K562 (cell line): ENCODE data around the gene DLL4. TPM values are rescaled to one million over a fixed set of nuclear protein-coding genes. Genes with fewer than 3 reads are reported as not detected.

ENCODE experiments used
- ADNP ChIP-seq: fragments of 200-800 bp; sonication (Bioruptor generic); IDR thresholded peaks from 2 replicates; pipeline ENCODE4 v1.6.1; 2016; ENCODE audit warnings: missing genetic modification characterization, missing compliant biosample characterization
- ARID2 ChIP-seq: fragments of 450-650 bp; IDR thresholded peaks from 2 replicates; pipeline ENCODE4 v1.6.1; 2017; ENCODE audit warnings: antibody characterized with exemption, mild to moderate bottlenecking
- FOXA1 ChIP-seq: fragments of 450-650 bp; IDR thresholded peaks from 2 replicates; pipeline ENCODE4 v1.6.1; 2016; ENCODE audit warnings: mild to moderate bottlenecking, borderline replicate concordance
- NCOA1 ChIP-seq: fragments of 450-650 bp; IDR thresholded peaks from 2 replicates; pipeline ENCODE4 v1.6.1; 2016; ENCODE audit warnings: low read depth
- NRF1 ChIP-seq, 2 experiments: fragments of 450-650 bp; IDR thresholded peaks in 1 of 2; conservative IDR thresholded peaks in 1 of 2; 2 replicates each; pipeline ENCODE4 v1.6.1; 2014; ENCODE audit warnings: mild to moderate bottlenecking in 2 of 2
- RBM14 ChIP-seq: fragments of 200-400 bp; formaldehyde crosslinking; IDR thresholded peaks from 2 replicates; pipeline ENCODE4 v1.6.1; 2018; ENCODE audit warnings: low read depth, mild to moderate bottlenecking, low read length, moderate library complexity, borderline replicate concordance; ENCODE audit not compliant: insufficient read depth
- TCF7 ChIP-seq: sonication (generic); IDR thresholded peaks from 2 replicates; pipeline ENCODE4 v1.6.1; 2016; ENCODE audit warnings: antibody characterized with exemption, borderline replicate concordance
- ZNF224 ChIP-seq: sonication (generic); formaldehyde crosslinking; IDR thresholded peaks from 2 replicates; pipeline ENCODE4 v1.8.0; 2022; ENCODE audit warnings: mild to moderate bottlenecking, missing genetic modification reagents
- polyA plus RNA-seq, 8 experiments: library from polyadenylated mRNA; depleted of rRNA in 4 of 8; stranded (reverse) in 5 of 8; unstranded in 3 of 8; fragments of >200 nt; fragmentation: Nextera tagmentation in 2 of 8; fragmentation: Illumina TruSeq in 1 of 8; extraction: Ambion mirVana in 2 of 8; extraction: Trizol in 1 of 8; gene quantifications; 2 replicates each; pipeline versions ENCODE4 v1.2.1 to v1.2.3, GENCODE V29; 2011 to 2014; ENCODE audit warnings: inconsistent platforms in 1 of 8, missing spikeins in 1 of 8
- total RNA-seq, 7 experiments: library from RNA; depleted of rRNA in 6 of 7; stranded (reverse); fragments of >200 nt in 6 of 7; fragmentation: Illumina TruSeq in 2 of 7; extraction: Trizol in 2 of 7; gene quantifications; 2 replicates each; pipeline versions ENCODE4 v1.2.1 to v1.2.3, GENCODE V29; 2011 to 2021; ENCODE audit warnings: low replicate concordance in 1 of 7
- TF ChIP-seq, protein P1 (sequence below): sonication (generic); formaldehyde crosslinking; IDR thresholded peaks from 2 replicates; pipeline ENCODE4 v1.8.1; 2023; ENCODE audit warnings: mild to moderate bottlenecking, missing genetic modification reagents, moderate library complexity
- TF ChIP-seq, protein P2 (sequence below): sonication (generic); formaldehyde crosslinking; IDR thresholded peaks from 2 replicates; pipeline ENCODE4 v1.8.1; 2023; ENCODE audit warnings: missing genetic modification reagents, mild to moderate bottlenecking, borderline replicate concordance
- TF ChIP-seq, protein P3 (sequence below): sonication (generic); formaldehyde crosslinking; IDR thresholded peaks from 2 replicates; pipeline ENCODE4 v1.8.0; 2022; ENCODE audit warnings: missing genetic modification reagents, mild to moderate bottlenecking, borderline replicate concordance

The DLL4 gene
- total and polyA plus RNA-seq, 9 of the 15 experiments (the other 6 are each of a cell fraction or from before 2014, with no cell fraction given) = 0.04 to 1.1 (median 0.41) TPM; not detected in 1

DNA sequence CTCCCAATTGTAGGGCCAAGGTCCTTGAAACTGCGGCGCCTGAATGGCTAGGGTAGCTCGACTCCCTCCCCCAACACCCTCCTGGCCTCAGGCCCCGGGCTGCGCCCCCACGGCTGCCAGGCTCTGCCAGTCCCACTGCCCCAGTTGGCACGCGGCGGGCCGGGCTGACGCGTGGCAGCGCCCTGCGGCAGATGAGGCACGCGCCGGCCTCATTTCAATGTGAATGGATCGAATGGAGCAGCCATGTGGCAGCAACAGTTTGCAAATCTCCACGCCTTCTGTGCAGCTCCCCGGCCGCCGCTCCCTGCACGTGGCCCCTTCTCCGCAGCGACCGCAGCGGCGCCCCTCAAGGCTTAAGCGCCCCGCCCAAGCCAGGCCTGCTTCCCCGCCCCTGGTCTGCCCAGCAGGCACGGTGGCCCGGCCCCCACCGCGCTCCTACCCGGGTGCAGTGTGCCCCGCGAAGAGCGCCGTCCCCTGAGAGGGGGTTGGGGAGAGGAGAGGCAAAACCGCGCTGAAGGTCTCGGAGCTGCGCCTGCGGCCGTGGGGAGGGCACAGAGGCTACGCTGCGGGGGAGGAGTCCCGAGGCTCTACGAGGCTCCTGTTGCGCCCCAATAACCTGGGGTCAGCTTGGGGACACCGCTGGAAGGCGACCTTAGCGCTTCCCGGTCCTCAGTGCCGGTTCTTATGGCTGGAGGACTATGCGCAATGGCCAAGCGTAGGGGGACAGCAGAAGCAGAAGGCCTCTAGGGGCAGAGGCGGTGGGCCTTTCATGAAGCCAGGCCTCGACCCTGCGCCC is 3.1 kb upstream of the DLL4 start (continued):
- TF ChIP-seq, protein P1, sequence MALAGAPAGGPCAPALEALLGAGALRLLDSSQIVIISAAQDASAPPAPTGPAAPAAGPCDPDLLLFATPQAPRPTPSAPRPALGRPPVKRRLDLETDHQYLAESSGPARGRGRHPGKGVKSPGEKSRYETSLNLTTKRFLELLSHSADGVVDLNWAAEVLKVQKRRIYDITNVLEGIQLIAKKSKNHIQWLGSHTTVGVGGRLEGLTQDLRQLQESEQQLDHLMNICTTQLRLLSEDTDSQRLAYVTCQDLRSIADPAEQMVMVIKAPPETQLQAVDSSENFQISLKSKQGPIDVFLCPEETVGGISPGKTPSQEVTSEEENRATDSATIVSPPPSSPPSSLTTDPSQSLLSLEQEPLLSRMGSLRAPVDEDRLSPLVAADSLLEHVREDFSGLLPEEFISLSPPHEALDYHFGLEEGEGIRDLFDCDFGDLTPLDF (CRISPR knock-in tag) = no peak
- TF ChIP-seq ARID2 (no peak), NCOA1 (no peak), TCF7 (no peak), ZNF224 (CRISPR knock-in tag) (no peak), RBM14 (0 out of 2 replicates have a peak, but pooled peaks have one; percentile 45), NRF1 (conservative IDR thresholded peaks at IDR 0.05 in 1 of 2, IDR thresholded peaks at IDR 0.05 in 1 of 2) (peak in 1 of 2 experiments; percentile 32; a peak in 2 of 4 replicates), ADNP (tag) (no peak), FOXA1 (no peak)
- TF ChIP-seq, protein P2, sequence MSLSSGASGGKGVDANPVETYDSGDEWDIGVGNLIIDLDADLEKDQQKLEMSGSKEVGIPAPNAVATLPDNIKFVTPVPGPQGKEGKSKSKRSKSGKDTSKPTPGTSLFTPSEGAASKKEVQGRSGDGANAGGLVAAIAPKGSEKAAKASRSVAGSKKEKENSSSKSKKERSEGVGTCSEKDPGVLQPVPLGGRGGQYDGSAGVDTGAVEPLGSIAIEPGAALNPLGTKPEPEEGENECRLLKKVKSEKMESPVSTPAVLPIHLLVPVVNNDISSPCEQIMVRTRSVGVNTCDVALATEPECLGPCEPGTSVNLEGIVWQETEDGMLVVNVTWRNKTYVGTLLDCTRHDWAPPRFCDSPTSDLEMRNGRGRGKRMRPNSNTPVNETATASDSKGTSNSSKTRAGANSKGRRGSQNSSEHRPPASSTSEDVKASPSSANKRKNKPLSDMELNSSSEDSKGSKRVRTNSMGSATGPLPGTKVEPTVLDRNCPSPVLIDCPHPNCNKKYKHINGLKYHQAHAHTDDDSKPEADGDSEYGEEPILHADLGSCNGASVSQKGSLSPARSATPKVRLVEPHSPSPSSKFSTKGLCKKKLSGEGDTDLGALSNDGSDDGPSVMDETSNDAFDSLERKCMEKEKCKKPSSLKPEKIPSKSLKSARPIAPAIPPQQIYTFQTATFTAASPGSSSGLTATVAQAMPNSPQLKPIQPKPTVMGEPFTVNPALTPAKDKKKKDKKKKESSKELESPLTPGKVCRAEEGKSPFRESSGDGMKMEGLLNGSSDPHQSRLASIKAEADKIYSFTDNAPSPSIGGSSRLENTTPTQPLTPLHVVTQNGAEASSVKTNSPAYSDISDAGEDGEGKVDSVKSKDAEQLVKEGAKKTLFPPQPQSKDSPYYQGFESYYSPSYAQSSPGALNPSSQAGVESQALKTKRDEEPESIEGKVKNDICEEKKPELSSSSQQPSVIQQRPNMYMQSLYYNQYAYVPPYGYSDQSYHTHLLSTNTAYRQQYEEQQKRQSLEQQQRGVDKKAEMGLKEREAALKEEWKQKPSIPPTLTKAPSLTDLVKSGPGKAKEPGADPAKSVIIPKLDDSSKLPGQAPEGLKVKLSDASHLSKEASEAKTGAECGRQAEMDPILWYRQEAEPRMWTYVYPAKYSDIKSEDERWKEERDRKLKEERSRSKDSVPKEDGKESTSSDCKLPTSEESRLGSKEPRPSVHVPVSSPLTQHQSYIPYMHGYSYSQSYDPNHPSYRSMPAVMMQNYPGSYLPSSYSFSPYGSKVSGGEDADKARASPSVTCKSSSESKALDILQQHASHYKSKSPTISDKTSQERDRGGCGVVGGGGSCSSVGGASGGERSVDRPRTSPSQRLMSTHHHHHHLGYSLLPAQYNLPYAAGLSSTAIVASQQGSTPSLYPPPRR = no peak
- TF ChIP-seq, protein P3, sequence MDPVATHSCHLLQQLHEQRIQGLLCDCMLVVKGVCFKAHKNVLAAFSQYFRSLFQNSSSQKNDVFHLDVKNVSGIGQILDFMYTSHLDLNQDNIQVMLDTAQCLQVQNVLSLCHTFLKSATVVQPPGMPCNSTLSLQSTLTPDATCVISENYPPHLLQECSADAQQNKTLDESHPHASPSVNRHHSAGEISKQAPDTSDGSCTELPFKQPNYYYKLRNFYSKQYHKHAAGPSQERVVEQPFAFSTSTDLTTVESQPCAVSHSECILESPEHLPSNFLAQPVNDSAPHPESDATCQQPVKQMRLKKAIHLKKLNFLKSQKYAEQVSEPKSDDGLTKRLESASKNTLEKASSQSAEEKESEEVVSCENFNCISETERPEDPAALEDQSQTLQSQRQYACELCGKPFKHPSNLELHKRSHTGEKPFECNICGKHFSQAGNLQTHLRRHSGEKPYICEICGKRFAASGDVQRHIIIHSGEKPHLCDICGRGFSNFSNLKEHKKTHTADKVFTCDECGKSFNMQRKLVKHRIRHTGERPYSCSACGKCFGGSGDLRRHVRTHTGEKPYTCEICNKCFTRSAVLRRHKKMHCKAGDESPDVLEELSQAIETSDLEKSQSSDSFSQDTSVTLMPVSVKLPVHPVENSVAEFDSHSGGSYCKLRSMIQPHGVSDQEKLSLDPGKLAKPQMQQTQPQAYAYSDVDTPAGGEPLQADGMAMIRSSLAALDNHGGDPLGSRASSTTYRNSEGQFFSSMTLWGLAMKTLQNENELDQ (CRISPR knock-in tag) = no peak
